ENCODE results near the gene PTPRT.
"Not testable (repeated sequence)": the region's sequence is repeated elsewhere in the genome, so short reads cannot be mapped to it uniquely, and the experiment has no call there.

Gene PTPRT

DNA sequence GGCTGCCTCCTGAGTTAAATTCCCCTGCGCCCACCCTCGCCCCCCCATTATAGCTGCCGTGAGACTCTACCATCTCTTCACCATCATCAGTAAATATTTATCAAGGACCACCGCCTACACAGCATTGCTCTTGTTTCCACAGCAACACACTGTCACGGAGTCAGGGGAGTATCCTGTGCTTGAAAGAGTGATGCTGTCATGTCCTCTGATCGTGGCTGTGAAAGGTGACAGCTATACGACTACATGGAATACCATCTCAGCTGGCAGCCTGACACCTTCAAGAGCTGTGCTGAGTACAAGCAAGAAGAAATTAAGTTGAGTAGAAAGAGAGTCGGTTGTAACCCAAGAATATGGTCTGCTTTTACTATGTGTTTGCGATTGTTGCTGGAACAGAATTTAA, 3.4 kb downstream of the PTPRT start:
- no peak for DNase-seq

DNA sequence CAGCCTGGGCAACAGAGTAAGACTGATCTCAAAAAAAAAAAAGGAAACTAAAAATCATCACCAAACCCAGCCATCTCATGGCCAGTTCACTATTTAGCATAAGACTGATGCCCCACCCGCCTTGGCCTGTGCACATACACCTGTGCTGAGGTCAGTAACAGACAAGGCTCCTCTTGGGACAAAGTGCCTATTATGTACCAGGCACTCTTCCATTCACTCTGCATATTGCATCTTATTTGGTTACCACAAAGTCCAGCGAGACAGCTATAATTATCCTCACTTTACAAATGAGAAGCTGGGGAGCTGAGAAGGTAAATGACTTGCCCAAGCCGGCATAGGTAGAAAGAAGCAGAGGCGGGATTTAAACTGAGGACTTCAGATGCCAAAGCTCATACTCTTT, 3.8 kb downstream of the PTPRT start:
- DNase-seq = no peak

DNA sequence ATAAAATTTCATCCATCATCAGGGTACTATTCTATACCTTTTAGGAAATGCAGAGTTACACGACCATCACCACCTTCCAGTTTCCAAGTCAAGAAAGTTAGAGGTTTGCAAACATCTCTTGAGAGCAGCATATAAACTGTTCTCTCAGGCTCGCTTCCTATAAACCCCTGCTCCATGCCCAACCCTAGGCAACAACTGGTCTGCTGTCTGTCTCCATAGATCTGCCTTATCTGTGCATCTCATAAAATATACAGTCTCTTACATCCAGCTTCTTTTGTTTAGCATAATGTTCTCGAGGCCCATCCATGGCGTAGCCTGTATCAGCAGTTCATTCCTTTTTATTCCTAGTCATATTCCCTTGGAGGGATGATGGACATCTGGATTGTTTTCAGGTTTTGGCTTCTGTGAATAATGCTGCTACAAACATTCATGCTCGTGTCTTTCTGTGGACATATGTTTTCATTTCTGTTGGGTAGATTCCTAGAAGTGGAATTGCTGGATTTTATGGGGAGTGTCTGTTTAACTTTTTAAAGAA, 6.1 kb downstream of the PTPRT start:
- no peak for DNase-seq

DNA sequence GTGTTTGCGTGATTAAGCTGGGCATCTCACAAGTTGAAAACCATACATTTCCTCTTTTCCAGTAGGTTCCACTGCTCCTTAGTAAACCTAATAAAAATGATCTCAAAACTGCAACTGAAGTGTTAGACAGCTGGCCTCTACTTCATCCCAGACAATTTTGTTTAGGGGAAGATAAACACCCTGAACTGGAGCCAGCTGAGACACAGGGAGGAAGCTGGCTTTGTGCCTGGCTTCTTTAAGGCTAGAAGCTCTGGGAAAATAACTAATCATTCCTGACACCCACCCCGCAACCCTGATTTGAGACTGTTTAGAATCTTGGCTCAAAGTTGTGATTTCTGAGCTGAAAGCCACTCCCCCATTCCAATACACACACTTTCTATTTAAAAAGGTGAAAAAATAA, 11.6 kb downstream of the PTPRT start:
- DNase-seq = no peak

DNA sequence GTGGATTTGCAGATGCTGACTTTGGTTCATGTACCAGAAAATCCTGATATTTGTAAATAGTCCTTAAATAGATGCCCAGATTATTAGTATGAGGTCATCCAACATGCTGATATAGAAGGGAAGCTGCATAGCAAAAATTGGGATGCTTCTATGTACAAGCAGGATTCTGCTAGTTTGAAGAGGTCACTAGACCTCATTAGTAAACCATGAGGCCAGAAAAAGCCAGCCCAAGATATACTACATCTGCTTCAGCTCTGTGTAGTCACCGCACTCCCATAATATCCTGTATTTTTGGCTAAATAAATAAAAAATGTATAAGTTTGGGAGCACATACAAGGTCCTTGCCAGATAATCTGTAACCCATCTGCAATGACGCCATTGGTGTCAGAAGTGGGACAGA, 13.0 kb downstream of the PTPRT start:
- no peak for DNase-seq

DNA sequence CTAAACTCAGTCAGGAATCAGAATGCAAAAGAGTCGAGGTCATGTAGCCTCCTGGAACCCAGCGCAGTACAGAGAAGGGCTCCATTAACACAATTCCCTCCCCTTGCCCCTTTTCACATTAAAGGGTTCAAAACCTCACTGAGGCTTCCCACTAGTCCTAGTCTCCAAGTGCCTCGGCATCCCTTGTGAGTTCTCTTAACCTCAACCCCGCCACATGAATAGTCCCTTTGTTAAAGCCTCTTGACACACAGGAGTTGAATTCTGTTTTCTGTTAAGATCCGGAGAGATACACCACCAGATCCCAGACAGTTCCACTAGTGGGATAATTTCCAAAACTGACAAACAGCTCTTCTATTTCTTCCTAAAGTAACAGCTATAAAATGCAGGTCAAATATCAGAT, 17.8 kb downstream of the PTPRT start:
- DNase-seq = no peak

DNA sequence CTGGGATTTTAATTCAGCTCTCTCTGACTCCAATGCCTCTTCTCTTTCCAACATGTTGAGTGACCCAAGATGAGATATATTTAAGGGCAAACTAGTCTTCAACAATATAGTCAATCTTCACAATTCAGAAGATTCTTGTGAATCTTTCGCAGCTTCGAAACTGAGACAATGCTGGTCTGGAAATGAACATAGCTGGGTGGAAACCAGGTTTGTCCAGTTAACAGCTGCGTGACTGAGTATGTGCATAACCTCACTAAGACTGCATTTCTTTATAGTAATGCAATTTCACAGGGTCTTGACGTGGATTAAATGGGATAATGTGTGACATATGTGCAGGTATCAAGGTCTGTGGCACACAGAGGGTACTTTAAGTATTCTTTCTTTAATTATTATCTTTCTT, 18.9 kb downstream of the PTPRT start:
- DNase-seq = no peak

DNA sequence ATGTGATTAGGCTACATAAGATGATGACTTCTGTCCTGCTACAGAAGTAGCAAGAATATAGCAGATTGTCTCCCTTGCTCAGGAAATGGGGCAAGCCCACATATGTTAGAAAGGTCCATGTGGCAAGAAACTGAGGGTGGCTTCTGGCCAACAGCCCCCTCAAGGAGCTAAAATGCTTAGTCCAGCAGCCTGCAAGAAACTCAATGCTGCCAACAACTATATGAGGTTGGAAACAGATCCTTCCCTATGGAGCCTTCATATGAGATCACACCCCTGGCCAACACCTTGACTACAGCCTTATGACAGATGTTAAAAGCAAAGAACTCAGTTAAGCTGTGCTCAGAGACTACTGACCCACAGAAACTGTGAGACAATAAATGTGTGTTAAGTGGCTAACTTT, 22.1 kb downstream of the PTPRT start:
- DNase-seq = no peak

DNA sequence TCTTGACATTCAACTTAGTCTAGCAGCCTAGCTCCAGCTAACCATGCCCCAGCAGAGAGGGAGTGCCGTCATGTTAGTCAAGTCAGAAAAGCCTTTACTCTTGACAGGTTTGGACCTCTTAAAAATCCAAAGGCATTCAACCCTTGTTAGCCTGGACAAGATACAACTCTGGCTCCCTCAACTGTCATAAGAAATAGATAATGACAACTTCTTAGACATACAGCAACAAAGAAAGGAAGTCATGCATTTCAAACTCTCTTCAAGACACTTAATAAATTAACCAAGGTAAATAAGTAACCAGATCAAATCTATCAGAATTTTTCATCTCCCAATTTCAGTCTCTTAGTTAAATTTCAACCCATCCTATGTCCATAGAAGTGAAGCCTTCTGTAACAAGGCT, 22.7 kb downstream of the PTPRT start:
- DNase-seq = no peak

GRCh38 chr20:43165611-43166010, 24.1 kb downstream of the PTPRT start:
- no peak for DNase-seq

DNA sequence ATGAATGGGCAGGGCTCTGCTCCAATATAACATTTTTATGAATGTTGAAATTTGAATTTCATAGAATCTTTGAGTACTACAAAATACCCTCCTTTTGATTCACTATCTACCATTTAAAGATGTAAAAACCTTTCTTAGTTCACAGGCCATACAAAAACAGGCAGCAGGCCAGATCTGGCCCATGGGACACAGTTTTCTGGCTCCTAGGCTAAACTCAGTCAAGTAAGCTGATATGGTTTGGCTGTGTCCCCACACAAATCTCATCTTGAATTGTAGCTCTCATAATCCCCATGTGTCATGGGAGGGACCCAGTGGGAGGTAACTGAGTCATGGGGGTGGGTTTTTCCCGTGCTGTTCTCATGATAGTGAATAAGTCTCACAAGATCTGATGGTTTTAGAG, 25.0 kb downstream of the PTPRT start:
- DNase-seq = not testable (repeated sequence)

DNA sequence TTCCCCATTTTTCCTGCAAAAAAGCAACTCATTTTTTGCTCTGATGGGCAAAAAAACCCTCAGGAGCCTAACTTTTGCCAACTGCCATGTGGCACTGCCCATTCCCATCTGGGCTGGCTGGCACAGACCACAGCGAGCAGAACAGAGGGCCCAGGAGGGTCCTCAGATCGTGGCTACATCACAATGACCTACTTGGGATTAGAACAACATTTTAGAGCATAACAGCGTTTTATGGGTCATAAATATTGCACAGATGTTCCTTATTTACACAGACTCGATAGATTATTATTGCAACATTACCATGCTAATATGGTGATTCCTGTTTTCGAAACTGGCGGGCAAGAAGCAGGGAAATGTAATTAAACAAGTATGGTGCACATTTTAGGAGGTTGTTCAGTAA, 28.0 kb downstream of the PTPRT start:
- no peak for DNase-seq

DNA sequence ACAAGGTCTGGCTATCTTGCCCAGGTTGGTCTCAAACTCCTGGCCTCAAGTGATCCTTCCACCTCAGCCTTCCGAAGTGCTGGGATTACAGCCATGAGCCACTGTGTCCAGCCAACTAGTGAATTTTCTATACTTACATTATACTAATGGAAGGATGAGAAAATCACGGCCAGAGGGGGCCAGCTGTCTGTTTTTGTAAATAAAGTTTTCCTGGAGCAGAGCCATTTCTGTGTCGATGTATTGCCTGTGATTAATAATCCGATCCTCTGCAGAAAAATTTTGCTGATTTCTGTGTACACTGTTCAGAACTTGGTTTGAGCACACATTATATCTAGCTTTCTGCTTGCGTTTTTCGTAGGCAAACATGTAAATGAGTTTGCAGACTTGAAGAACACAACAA, 28.8 kb downstream of the PTPRT start:
- DNase-seq = no peak

- no peak for DNase-seq
Measured at GRCh38 chr20:43159994-43160393, 29.7 kb downstream of the PTPRT start.

- DNase-seq = no peak
Measured at GRCh38 chr20:43155366-43156100, 34.2 kb downstream of the PTPRT start.

DNA sequence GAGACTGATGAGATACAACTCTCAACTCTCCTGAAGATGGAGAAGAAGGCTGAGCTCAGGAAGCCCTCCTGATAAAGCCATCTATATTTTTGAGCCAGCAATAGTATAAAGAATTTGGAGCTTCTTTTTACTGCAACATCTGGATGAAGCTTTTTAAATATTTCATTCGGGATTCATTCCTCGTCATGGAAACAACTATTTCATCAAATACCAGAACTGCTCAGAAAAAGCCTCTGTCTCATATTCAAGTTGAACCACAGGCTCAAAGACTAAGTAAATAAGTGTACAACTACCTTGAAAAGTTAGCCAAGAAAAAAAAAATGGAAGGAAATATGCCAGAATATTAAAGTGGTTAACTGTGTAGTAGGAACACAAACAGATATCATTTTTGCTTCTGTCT, 37.8 kb downstream of the PTPRT start:
- no peak for DNase-seq

DNA sequence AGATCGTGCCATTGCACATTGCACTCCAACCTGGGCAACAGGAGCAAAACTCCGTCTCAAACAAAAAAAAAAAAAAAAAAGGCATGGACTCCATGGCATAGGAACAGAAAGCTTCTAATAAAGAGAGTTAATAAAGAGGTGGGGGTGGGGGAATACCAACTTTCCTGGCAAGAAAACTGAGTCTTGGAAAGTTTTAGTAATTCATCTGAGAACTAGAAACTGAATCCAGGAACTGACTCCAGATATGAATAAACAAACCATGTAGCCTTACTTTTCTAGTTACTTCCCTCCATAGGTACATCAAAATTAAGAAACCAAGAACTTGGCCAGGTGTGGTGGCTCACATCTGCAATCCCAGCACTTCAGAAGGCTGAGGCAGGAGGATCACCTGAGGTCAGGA, 38.5 kb downstream of the PTPRT start:
- DNase-seq = no peak

DNA sequence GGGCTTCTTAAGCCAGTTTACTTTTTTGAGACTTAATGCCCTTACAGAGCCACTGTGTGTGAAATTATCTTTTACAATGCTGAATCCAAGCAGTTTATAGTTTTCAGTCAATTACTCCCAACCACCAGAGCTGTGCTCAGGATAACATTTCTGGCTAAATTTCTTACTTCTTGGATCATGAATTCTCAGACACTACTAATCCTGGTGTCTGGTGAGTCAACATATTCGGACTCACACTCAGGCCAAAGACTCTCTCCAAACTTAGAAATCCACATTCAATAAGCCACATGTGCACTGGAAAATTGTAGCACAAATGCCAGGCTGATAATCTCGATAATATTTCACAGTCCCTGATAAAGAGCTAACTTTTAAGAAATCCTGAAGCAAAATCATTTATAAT, 49.0 kb downstream of the PTPRT start:
- no peak for DNase-seq

DNA sequence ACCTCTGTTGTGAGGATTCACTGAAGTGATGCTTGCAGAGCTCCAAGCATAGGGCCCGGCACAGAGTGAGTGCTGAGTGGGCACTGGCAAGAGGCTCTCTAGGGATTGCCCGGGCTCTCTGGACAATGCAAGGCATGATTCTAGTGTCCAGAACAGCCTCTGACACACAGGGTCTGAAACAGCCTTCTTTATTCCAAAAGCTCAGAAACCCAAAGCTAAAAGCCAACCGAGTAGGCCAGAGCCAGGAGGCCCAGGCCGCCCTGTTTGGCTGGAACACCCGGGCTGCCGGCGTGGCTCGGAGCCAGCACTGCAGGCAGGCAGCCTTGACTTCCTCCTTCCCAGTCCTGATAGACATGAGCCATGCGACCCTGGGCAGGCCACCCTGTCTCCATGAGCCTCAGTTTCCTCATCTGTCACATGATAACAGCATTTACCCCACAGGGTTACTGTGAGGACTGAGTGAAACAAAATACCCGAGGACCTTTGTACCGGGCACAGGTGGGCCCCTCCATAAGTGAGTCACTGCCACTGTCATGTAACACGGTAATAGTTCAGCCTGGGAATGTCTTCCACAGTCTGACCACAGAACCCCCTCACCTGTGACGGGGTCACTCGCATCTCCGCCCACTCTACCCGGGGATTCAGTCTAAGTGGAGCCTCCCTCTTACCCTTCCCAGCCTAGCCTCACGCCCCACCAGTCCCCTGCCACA, 51.5 kb downstream of the PTPRT start:
- DNase-seq = no peak

- no peak for DNase-seq
Measured at GRCh38 chr20:43137160-43137559, 52.5 kb downstream of the PTPRT start.

DNA sequence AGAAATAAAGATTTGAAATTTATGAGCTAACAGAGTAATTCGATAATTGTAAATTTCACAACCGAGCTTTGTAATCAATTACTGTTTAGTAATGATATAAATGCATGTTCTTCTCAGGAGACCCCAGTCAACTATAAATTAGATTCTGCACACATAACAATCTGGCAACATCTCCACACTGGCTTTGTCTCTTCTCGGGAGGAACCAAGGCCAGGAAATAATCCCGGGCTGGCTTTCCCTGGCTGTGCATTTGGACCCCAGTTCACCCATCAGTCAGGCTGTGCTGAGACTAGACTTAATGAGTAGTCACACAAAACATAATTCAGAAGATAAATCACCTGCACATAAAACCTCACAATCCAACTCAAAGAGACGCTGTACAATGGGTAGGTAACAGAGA, 65.5 kb downstream of the PTPRT start:
- DNase-seq = no peak

DNA sequence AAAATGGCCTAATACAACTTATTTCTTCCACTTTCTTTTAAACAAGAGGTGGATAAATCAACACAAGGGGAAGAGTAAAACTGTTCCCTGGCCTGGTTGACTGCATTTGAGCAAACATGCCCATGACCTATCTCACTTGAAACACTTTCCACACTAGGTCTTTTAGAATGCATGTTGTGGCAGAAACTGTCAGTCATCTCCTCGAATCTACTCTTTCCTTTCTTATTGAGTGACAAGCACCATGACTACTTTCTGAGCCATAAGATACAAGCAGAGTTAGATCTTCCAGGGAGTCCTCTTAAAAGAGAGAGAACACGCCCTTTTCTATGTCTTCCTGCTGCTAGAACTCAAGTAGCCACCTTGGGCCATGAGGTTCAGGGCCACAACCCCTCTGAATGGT, 66.5 kb downstream of the PTPRT start:
- no peak for DNase-seq

GRCh38 chr20:43119720-43120119, 70.0 kb downstream of the PTPRT start:
- DNase-seq = no peak

DNA sequence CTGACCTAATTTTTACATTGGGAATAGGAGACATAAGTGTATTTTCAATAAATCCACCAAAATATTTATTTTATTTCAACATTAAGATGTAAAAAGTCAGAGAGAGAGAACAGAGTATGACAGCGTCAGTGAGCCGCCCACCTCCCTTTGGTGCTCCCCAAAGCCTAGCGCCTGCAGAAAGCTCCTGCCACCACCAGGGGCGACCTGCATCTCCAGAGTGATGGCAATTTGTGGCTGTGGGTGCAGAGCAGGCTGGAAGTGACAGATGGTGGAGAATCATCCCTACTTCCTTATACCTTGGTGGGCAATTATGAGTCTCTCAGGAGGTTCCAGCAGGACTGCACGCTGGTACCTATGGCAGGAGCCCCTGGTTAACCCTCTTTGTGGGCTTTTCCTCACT, 87.3 kb downstream of the PTPRT start:
- no peak for DNase-seq

DNA sequence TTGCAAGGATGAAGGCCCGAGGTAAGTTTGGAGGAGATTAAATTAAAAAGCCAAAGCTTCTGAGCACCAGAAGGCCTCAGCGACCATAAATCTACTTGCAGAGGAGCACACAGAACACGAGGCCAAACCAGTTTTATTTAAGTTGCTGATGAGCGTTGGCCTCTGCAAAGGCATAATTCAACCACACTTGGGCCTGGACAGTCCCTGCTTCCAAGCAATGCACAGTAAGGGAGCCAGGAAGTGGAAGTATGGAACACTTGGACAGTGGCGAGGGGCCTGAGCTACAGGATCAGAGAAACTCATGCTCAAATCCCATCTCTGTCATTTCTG, 92.8 kb downstream of the PTPRT start:
- DNase-seq = no peak
